ENCODE data around the gene CLDN15. TPM values are rescaled to one million over a fixed set of nuclear protein-coding genes. Genes with fewer than 3 reads are reported as not detected.

CLDN15 gene
- total RNA-seq, 1 experiment from 2014 or later = 9.7 TPM

- Histone ChIP-seq H4K20me1 (ENCODE audit: control insufficient read depth, insufficient read depth, insufficient read length) (no peaks in the 10 kb centered on the region), H2AFZ (ENCODE audit: low read length) (no peak overlapping the region), H4K8ac (replicated peaks; ENCODE audit: insufficient read length, low read depth, low read length) (no peak overlapping the region), H3K18ac (ENCODE audit: insufficient read length, low read depth, low read length) (no peak overlapping the region), H2AK5ac (ENCODE audit: insufficient read length, low read length) (no peak overlapping the region), H3T11ph (ENCODE audit: low read length) (no peak overlapping the region), H3K23me2 (ENCODE audit: insufficient read length, low read depth, low read length, poor library complexity, severe bottlenecking) (peaks cover 4% of the 10 kb centered on the region), H3K79me1 (ENCODE audit: insufficient read depth, low read depth, low read length, poor library complexity, severe bottlenecking) (no peaks in the 10 kb centered on the region), H2BK20ac (ENCODE audit: low read depth, low read length, poor library complexity, severe bottlenecking) (no peak overlapping the region), H4K5ac (ENCODE audit: insufficient read length, low read depth, low read length) (no peak overlapping the region), H3K14ac (ENCODE audit: insufficient read depth, low read length) (no peak overlapping the region), H4K91ac (ENCODE audit: insufficient read length, low read depth, low read length) (no peak overlapping the region), H3K4me2 (ENCODE audit: insufficient read depth, insufficient read length, low read length) (no peak overlapping the region), H3K9me3 (ENCODE audit: control insufficient read depth, low read depth, low read length) (no peaks in the 10 kb centered on the region), H3K9ac (ENCODE audit: extremely low read depth, insufficient read length, low read length) (no peak overlapping the region), H3K79me2 (ENCODE audit: insufficient read depth, low read length) (no peaks in the 10 kb centered on the region), H2BK12ac (ENCODE audit: insufficient read length, low read depth, low read length) (no peak overlapping the region), H3K56ac (ENCODE audit: insufficient read length, low read depth, low read length) (no peak overlapping the region), H3K4me1 (ENCODE audit: insufficient read depth, low read length) (no peaks in the 10 kb centered on the region; the same call in 1 of the 2 replicates), H2BK120ac (ENCODE audit: low read depth, low read length, poor library complexity, severe bottlenecking) (no peak overlapping the region), H3K27me3 (ENCODE audit: insufficient read depth, low read length) (peaks cover 2% of the 10 kb centered on the region; the same call in 1 of the 2 replicates), H2BK5ac (ENCODE audit: insufficient read length, low read length) (no peak overlapping the region), H2BK15ac (ENCODE audit: low read depth, low read length) (no peak overlapping the region), H3K27ac (ENCODE audit: insufficient read length, low read depth, low read length) (no peak overlapping the region), H3K4ac (ENCODE audit: low read depth, low read length) (no peak overlapping the region), H3K23ac (ENCODE audit: insufficient read length, low read depth, low read length) (no peak overlapping the region)
- WGBS (ENCODE audit: extremely low coverage, insufficient read length, low lambda C conversion rate) = no CpG with 5 or more reads among the region's 5 CpGs
- no peaks in the 10 kb centered on the region for H3K9me3 Mint-ChIP-seq
- DNase-seq = no peak
- H3K27me3 Mint-ChIP-seq (ENCODE audit: low read depth) = peaks cover 26% of the 10 kb centered on the region
- no peaks in the 10 kb centered on the region for H3K36me3 Mint-ChIP-seq (ENCODE audit: insufficient read depth in 1 of 3, low read depth in 3 of 3)
- peaks cover 11 to 13% of the 10 kb centered on the region in 2 experiments for H3K4me1 Mint-ChIP-seq
- TF ChIP-seq, protein P1, sequence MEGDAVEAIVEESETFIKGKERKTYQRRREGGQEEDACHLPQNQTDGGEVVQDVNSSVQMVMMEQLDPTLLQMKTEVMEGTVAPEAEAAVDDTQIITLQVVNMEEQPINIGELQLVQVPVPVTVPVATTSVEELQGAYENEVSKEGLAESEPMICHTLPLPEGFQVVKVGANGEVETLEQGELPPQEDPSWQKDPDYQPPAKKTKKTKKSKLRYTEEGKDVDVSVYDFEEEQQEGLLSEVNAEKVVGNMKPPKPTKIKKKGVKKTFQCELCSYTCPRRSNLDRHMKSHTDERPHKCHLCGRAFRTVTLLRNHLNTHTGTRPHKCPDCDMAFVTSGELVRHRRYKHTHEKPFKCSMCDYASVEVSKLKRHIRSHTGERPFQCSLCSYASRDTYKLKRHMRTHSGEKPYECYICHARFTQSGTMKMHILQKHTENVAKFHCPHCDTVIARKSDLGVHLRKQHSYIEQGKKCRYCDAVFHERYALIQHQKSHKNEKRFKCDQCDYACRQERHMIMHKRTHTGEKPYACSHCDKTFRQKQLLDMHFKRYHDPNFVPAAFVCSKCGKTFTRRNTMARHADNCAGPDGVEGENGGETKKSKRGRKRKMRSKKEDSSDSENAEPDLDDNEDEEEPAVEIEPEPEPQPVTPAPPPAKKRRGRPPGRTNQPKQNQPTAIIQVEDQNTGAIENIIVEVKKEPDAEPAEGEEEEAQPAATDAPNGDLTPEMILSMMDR (conservative IDR thresholded peaks at IDR 0.05) = no peak
- H3K4me3 Mint-ChIP-seq = no peak overlapping the region
- no peak overlapping the region for H3K27ac Mint-ChIP-seq
These were observed 52.3 kb downstream of the CLDN15 start for GRCh38 chr7:101185258-101185839.

Other genes starting within 250 kb of the CLDN15 start
- gene MUC17, start 217.7 kb downstream of the CLDN15 start, total RNA-seq (2021) = not detected in 2 replicates
- gene TRIM56, start 152.3 kb downstream of the CLDN15 start, total RNA-seq (2021) = 21.8 and 22.4 TPM in 2 replicates
- 11.5 and 13.0 TPM in 2 replicates for gene SERPINE1, start 110.7 kb downstream of the CLDN15 start, total RNA-seq (2021)
- 65.2 and 73.0 TPM in 2 replicates for gene AP1S1, start 83.3 kb downstream of the CLDN15 start, total RNA-seq (2021)
- 37.1 and 39.1 TPM in 2 replicates for gene VGF, start 72.2 kb downstream of the CLDN15 start, total RNA-seq (2021)
- gene NAT16, start 57.5 kb downstream of the CLDN15 start, total RNA-seq (2021) = 0.50 and 0.88 TPM in 2 replicates
- 0.11 and 0.15 TPM in 2 replicates for gene MOGAT3, start 36.8 kb downstream of the CLDN15 start, total RNA-seq (2021)
- gene PLOD3, start 20.2 kb downstream of the CLDN15 start, total RNA-seq (2021) = 70.5 and 74.5 TPM in 2 replicates
- 52.7 and 53.4 TPM in 2 replicates for gene ZNHIT1, start 19.6 kb downstream of the CLDN15 start, total RNA-seq (2021)
- gene FIS1, start 7.3 kb upstream of the CLDN15 start, total RNA-seq (2021) = 121 and 124 TPM in 2 replicates
- 19.8 and 21.3 TPM in 2 replicates for gene IFT22, start 84.0 kb upstream of the CLDN15 start, total RNA-seq (2021)
- gene COL26A1, start 125.1 kb upstream of the CLDN15 start, total RNA-seq (2021) = 41.5 and 42.6 TPM in 2 replicates

Measured in H9 (cell line).